NCI-H2227 (cell line): ENCODE measurements around the gene FAM193B.

ENCODE experiments used
- DNase-seq: peaks from one replicate; lab custom pipeline; 2025; ENCODE audit not compliant: unreplicated experiment; lab: John Stamatoyannopoulos, UW

The FAM193B gene

DNA sequence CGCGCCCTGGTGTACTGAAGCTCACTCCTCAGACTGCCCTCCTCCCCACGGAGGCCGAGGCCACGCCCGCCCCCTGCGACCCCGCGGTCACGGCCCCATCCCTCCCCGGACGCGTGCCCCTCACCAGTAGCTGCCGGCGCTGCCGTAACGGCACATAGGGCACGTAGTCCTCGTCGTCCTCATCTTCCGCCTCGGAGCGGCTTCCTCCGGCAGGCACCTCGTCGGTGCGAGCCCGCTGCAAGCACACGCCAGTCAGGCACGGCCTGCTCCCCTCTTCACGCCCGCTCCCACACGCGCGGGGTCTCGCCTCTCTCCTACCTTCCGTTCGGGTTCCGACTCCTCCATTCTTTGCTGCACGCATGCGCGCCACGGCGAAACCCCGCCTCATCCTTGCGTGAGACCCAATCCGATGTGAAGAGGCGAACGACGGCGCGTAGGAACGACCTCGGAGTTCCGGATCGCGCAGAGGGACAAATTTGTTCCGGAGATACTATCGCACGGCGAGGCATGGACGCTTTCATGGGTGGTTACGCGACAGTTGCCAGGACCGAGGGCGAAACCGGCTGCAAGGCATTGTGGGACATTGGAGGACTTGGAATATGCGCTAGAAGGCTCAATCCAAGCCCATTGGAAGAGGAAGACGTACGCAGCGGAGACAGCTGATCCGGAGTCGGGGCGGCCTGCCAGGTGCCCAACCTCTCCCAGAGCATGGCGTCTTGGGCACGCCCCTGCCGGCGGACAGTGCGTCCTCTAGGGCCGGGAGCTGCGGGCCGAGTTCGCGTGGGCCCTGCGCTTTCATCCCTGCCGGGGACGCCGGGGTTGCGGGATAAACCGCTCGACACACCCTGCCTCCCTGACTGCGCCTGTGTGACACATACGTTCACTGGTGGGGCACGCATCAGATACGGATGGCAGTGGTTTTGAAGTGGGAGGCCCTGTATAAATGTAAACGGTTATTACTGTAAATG is 37.5 kb downstream of the FAM193B start, which contains the start of gene DDX41:
Gene DDX41 (minus strand): TSS at position 361 of the 968 bp plus-strand sequence. CDS start 16 bp downstream, at position 345.
- DNase-seq, result peak; percentile 96

DNA sequence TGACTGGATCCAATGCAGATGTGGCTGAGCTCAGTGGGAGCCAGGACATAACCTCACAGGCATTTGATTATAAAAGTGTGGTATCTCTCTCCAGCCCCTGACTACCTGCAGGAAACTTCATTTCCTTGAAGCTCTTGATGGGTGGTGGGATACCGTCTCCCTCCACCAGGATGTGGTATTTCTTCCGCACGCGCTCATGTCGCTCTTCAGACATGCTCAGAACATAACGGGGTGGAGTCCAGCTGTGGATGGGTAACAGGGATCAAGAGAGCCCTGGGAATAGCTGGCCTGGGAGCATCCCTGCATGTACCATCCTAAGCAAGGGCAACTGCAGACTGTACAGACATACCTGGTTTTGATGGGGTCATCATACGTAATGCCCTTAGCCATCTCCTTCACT is 38.8 kb downstream of the FAM193B start:
- no peak for DNase-seq

DNA sequence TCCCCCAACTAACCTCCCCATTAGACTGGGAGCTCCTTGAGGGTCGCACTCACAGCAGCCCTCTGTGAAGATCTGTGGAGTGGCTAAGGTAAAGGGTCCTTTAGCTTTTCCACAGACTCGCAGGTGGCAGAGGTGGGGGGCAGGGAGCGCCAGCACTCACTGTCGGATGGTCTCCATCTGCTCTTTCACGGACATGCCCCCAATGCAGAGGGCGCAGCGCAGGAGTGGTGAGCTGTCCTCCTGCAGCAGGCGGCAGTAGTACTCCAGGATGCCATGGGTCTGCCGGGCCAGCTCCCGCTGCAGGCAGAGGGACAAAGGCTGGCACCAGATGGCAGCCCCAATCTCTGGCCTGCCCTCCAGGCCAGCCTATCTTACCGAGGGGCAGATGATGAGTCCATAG is 39.8 kb downstream of the FAM193B start:
- no peak for DNase-seq

DNA sequence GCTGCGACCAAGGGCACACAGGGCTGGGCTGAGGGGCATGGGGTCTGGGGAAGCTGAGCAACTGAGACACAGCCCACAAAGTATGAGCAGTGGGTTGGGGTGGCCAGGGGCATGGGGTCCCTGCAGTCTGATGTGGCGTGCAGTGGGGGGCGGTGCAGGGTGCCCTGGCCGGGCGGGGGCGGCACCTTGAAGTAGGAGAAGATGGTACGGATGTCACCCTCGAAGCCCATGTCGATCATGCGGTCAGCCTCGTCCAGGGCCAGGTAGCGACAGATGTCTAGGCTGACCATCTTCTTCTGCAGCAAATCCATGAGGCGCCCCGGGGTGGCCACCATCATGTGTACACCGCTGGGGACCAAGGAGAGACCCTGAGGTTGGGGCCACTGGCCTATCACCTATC is 40.9 kb downstream of the FAM193B start:
- no peak for DNase-seq

DNA sequence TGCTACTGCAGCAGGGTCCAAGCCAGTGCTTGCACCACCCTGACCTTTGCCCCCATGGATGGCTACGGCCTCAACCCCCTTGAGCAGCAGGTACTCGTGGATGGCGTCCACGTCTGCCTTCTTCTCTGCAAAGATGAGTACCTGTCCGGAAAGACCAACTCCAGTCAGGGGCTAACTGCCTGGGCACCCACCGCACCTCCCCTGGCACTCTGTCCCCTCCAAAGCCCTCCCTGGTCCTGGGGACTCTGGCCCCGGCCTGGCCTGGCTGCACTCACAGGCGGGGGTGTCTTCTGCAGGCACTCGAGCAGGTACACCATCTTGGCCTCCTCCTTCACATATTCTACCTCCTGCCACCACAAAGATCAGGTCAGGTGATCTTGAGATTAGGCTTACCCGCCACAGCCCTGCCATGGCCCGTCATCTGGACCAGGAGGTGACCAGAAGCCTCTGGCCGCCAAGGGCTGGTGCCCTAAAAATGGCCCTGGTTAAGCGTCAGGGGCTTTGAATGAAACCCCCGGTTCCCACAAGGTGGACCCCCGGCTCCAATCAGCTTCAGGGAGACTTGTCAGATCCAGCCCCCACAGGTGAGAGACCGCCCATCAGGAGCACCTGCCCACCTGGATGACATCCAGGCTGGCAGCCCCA is 41.5 kb downstream of the FAM193B start:
- no peak for DNase-seq

DNA sequence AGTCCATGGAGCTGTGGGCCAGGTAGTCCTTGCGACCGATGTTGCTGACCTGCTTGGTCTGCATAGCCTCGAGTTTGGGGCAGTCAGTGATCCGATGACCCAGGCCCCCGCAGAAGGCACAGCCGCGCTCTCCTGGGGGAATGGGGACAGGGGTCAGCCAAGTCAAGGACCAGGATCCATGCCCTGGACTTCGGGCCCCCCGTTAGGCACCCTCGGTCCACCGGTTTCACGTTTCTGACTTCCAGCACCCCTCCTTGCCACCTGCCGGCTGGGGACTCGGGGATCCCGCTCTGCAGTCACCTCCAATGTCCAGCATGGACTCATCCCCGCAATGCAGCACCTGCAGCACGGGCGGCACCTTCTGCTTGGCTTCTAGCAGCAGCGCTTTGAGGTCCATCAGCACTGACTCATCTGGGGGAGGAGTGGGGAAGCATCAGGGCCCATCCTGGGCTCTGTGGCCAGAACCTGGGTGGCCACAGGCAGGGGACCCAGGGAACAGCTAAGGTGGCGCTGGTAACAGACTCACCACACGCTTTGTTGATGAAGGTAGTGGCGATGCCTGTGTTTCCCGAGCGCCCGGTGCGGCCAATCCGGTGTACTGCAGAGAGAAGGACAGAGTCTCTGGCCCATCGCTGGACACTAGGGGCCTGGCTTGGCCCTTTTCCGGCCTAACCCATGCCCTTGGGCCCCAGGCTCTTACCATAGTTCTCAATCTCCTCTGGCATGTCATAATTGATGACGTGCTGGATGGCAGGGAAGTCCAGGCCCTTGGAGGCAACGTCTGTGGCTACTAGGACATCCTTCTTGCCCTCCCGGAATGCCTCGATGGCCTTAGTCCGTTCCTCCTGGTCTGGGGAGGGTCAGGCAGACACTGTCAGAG is 42.3 kb downstream of the FAM193B start:
- DNase-seq, result no peak

DNA sequence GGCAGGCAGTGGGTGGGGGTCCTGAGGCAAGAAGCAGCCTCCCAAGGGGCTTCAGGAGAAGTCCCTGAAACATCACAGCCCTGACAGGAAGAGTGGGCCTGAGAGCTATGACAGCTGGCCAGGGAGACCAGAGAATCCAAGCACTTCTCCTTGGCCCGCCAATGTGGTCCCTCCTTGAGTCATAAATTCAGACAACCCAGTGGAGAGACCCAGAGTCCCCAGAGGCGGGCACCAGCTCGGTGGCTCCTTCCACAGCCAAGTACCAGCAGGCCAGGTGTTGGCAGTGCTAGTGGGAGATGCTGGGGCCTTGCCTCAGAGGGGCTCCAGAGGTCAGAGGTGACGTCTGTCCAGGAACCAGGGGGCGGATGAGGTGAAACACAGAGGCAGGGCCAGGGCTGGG is 43.2 kb downstream of the FAM193B start:
- DNase-seq, result no peak

DNA sequence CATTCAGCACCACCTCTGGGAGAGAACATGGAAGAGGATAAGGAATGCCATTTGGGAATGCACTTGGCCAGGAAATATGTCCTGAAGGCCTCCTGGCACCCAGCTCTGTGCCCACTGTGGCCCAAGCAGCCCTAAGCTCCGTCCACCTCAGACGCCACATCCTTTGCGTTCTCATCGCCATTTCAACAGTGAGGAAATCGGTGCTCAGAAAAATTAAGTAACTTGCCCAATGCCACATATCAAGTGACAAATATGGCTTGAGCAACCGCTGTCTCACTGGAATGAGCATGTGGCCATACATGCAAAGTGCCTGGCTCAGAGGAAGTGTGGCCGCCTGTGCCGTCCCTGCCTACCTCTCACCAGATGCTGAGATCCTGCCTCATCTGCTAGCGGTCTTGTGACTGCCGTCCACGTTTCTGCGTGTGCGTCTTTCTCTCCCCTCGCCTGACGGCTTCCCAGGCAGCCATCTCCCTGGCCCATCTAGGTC is 43.8 kb downstream of the FAM193B start:
- no peak for DNase-seq

DNA sequence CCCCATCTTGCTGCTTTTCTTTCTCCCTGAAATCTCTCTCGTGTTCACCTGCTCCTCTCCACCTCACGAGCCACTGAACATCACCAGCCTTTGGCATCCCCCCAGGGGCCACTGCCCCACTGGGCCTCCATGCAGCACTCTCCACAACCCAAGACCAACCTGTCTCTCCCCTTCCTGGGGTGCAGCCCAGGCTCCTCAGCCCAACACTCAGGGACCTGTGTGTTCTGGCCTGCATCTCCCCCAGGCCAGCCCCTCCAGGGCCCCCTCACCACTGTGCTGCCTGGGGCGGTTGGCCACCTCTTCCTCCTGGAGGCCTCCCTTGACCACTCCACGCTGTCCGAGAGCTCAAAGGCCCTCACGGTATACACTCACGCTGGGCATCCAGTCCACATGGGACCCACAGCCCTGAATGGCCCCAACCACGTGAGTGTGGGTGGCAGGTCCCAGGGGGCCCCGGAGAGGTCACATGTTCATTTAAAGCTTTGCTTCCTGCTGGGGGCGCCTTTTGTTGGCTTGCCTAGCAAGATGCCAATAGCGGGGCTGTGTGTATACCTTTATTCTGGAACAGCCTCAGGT is 44.3 kb downstream of the FAM193B start:
- DNase-seq, result no peak

DNA sequence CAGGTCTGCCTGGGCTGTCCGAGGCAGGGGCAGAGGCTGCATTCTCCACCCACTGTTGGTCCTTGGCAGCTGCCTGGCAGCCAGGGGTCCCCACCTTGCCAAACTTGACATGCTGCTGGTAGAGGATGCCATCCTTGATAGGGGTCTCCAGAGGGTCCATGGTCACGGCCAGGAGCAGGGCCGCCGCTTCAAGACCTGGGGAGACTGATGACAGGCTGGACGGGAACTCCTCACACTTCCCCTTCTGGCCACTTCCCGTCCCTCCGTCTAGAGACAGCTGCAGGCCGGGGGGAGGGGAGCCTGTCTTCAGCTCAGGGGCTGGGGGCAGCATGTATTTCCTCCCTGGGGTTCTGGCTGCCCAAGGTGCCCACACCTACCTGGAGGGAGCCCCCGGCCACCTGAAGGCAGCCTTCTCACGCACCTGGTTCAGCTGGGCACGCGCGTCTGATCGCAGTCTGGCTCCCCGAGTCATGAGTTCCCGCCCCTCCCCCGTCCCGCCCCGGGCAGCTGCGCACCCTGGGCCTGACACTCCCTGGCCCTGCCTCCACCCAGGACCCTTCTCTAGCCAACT is 44.9 kb downstream of the FAM193B start, which contains the start of gene DOK3:
Gene DOK3 (minus strand): TSS at position 446 of the 571 bp plus-strand sequence. CDS start 286 bp downstream, at position 160.
- no peak for DNase-seq

DNA sequence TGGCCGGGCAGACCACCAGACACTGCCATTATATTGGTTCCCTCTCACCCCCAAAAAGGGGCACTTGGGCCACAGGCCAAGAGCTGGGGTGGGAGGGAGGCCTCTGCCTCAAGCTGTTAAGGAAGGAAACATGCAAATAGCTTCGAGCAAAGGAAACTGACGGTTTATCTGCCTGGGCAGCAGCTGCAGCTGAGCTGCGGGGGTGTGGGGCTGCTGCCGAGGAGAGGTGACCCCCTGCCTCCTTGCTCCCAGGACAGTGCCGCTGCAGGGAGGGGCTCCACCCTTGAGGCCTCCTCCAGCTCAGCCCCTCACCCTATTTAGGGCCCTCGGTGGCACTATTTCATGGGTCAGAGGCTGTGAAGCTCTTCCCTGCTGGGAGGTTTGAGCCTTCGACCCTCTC is 45.5 kb downstream of the FAM193B start:
- DNase-seq, result no peak

DNA sequence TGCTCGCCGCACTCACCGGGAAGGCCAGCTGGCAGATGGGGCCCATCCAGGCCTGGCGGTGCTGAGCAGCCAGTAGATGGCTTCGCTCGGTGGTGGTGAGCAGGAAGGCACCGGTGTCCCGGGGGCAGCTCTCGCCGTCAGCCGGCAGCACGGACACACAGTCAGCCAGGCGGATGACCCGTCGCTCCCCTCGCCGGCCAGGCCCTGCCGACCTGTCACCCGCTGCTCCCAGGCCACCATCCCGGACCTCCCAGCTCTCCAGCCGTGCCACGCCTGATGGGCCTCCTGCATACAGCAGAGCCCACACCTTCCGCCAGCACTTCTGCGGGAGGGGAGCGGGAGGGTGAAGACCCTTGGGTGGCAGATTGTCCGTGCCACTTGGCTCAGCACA is 46.1 kb downstream of the FAM193B start:
- DNase-seq, result no peak

DNA sequence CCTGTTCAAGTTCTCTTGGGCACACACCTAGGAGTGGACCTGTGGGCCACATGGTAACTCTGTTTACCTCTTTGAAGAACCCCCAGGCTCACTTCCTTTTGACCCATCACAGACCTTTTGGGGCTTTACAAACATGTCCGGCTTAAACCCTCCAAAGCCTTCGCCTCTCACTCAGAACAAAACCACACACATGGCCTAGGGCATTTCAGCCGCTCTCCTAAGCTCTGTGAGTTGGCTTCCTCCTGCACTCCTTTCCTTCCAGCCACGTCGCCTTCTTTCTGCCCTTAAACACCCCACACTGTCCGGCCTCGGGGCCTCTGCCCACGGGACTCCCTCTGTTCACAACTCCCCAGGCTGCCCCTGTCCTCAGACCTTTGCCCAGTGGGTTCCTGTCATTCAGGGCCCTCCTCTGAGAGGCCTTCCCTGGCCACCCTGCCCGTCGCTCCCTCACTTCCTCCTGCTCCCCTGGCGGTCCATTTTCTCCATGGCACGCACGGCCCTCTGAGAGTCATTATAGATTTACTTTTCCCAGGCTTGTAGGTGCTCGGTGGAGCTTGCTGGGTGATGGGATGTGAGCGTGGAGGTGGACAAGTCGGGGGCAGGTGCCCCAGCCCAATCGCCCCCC is 46.7 kb downstream of the FAM193B start:
- no peak for DNase-seq

DNA sequence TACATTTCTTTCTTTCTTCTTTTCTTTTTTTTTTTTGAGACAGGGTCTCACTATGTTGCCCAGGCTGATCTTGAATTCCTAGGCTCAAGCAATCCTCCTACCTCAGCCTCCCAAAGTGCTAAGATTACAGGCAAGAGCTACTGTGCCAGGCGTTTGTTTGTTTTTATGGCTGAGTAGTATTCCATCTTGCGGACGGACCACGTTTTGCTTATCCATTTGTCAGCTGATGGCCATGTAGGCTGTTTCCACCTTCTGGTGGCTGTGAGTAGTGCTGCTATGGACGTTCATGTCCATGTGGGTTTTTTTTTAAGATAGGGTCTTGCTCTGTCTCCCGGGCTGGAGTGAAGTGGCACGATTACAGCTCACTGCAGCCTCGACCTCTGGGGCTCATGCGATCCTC is 47.2 kb downstream of the FAM193B start:
- no peak for DNase-seq

DNA sequence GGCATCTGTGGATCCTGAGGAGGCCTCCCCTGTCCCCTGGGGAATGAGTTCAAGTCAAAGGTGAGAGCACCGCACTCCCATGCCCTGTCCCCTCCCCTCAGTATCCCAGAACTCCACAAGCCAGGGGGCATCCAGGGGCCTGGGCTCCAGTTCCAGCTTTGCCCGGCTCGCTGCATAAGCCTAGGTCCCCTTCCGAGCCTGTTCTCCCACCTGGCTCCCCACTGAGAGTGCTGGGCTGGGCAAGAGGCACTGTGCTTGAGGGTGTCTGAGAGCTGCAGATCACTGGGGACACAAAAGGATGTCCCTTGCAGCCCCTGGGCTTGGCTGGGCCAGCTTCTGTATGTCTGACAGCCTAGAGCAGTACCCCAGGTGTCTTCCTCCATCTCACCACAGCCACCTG is 49.3 kb downstream of the FAM193B start:
- no peak for DNase-seq

DNA sequence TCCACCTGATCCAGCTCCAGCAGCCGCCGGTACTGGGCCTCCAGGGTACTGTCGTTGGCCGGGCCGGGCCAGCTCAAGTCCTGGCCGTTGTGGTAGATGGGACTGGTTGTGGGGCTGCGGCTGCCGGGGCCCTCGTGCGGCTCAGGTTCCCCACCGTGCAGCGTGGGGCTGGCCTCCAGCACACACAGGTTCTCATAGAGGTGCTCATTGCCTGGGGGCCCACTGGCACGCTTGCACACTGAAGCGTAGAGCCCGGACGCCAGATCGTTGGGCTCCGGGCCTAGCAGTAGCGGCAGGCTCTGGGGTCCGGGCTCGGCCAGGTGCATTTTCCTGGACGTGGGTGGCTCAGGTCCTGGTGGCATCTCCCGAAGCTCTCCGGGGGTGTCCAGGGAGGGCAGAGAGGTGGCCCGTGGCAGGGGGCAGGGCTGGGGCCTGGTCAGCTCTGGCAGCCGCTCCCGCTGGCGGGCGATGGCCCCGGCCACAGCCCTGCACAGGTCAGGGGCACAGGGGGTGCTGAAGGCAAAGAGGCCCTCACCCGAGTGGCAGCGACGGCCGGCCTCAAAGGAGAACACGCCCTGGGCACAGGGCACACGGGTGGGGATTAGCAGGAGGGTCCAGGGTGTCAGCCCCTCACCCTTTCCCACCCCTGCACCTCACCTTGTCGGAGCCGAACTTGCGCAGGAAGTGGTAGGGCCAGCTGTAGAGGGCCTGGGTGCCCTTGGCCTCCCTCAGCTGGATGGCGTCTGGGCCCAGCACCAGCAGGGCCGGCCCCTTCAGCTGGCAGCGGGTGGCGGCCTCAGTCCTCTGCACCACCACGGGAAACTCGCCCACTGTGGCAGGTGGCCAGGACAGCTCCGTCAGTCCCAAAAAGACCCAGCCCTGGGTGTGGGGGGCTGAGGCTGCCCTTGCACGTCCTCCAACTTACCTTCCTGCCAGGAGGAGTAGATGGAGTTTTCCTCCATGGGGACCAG is 50.0 kb downstream of the FAM193B start:
- DNase-seq, result no peak

DNA sequence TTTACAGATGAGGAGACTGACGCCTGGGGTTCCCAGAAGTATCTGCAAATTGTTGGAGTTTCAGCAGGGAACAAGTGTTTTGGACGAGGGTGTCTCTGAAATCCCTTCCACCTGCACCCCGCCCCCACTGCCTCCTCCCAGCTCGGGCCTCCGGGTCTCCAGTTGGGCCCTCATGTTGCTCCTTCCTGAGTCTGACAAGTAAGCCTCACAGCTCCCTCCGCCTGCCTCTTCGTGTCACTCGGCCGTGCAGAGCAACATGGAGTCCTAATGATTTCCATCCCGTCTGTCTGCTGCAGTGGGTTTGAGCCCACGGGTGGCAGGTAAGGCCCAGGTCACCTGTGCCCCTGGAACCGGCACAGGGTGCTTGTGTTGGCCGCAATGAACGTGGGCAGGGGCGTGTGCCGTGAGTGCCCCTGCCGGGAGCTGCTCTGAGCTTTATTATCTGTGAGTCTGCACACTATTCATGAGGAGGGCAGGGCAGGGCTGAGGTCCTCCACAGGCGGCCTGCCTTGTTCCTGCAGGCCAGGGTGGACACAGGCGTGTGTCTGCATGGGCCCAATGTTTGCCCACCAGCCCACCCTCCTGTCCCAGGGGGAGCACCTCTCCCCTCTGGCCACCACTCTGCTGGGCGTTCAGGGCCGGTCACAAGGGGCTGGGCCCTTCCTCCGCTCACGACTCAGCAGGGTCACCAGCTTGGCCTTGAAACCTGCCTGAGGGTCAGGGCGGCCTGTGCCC is 50.8 kb downstream of the FAM193B start:
- DNase-seq, result no peak

DNA sequence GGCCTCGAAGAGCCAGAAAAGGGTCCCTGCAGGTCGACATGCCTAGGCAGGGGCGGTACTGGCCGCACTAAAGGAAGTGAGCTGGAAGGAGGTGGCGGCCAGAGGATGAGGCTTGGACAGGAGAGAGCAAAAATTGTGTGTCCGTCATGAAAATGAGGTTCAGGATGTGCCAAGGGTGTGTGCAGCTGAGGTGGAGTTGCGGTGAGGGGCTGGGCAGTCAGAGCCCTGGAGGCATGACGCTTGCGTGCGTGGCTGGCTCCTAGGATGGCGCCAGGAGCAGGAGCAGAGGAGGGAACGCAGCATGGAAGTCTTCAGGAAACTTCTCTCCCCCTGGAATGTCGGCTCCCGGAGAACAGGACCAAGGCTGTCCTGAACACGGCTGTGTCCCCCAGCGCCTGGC is 51.5 kb downstream of the FAM193B start:
- no peak for DNase-seq
